Renal cortical epithelial cell (primary cell): ENCODE results near the gene WDR19. TPM values are rescaled to one million over a fixed set of nuclear protein-coding genes. Genes with fewer than 3 reads are reported as not detected.
A peak's percentile ranks its signal among the peaks of the same experiment; 100 is the strongest.
"Not testable (repeated sequence)": the region's sequence is repeated elsewhere in the genome, so short reads cannot be mapped to it uniquely, and the experiment has no call there.

Source experiments
- DNase-seq: peaks from one replicate; pipeline ENCODE4 v3.0.0-alpha.2; 2011; ENCODE audit warnings: low read depth
- total RNA-seq: library from RNA; depleted of rRNA; stranded (reverse); fragments of >200 nt; gene quantifications from 2 replicates; pipeline ENCODE4 v1.2.3, GENCODE V29; 2014

The WDR19 gene
- total RNA-seq, result 15.3 and 42.8 TPM in 2 replicates

DNA sequence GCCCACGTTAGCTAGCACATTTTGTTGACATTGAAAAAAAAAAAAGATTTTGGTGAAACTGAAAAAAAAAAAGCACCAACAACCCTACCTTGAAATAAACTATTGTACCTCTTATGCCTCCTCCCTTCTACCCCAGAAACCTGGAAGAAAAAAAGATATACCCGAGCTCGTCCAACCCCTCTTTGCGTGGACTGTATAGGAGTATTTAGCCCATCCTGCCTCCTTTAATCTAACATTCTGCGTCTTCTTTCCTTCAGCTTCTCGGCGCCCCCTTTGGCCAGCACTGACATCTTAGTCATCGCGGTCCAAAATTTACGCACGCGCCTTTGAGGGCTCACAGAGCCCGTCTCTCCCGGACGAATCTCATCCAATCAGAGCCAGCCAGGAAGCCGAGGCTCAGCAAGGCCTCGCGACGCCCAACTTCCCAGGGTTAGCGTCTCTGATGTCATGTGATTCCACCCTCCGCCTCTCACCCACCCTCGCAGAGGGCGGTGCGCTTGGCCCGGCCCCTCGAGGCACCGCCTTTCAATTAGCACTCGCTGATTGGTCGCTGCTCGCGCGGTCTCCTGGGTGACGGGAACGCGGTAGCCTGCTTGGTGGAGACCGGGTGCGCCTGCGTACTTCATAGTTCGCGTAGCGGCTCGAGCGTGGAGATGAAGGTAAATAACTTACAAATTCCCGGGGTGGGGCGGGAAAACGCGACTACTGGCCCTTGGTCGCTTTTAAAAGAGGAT, at the start of gene WDR19:
Gene WDR19, plus strand, starts transcription at position 625 of the 734 bp plus-strand sequence. Its CDS starts 29 bp downstream, at position 654.
- DNase-seq, result peak; percentile 98

DNA sequence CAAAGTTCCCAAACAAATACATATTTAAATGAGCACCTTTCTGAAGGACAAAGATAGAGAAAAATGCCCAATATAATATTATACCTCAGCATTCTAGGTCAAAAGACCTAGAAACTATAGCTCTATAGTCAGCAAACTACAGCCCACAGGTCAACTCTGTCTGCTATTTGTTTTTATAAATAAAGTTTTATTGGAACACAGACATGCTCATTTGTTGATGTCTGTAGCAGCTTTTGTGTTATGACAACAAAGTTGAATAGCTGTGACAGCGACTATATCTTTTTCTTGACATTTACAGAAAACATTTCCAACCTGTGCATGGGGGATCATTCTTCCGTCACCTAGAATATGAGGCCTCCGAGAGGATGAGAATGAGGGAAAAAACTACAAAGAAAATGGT, 48.7 kb upstream of the WDR19 start:
- DNase-seq, result no peak

DNA sequence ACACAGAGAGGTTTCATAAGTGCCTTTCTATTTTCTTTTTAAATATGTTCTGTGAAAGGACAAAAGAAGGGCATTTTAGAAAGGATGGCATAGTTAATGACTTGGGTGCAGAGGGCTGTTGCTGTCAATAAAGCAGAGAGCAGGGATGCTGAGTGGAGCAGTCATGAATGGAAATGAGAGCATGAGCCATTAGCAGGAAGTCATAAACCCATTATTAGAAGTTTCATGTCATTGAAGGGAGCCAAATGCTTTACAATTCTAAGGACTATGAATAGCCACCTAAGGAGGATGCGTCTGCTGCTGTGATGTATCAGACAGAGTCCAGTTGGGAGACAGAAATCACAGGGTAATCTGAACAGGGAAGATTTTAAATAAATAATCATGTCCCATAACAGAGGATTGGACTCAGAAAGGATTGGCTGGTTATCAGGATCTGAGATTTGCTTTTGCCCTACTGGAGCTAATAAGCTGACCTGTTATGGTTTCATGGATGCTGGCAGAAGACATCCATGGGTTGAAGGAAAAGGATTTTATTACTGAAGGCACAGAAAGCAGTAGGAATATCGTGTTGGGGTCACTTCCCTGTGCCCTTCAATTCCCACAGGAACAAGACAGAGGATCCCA, 47.5 kb upstream of the WDR19 start:
- no peak for DNase-seq

DNA sequence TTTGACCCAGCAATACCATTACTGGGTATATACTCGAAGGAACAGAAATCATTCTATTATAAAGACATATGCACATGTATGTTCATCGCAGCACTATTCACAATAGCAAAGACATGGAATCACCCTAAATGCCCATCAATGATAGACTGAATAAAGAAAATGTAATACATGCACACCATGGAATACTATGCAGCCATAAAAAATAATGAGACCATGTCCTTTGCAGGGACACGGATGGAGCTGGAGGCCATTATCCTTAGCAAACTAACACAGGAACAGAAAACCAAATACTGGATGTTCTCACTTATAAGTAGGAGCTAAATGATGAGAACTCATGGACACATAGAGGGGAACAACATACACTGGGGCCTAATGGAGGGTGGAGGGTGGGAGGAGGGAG, 44.1 kb upstream of the WDR19 start:
- DNase-seq, result not testable (repeated sequence)

DNA sequence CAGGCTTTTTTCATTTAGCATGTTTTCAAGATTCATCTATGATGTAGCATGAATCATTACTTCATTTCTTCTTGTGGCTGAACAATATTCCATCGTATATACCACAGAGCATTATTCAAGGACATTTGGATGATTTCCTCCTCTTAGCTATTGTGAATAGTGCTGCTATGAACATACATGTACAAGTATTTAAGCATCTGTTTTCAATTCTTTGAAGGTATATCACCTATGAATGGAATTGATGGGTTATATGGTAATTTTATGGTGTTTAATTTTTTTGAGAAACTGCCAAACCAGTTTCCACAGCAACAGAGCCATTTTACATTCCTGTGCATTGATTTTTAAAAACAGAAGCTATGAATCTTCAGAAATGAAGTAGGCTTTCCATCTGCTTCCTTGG, 36.1 kb upstream of the WDR19 start:
- DNase-seq, result no peak

DNA sequence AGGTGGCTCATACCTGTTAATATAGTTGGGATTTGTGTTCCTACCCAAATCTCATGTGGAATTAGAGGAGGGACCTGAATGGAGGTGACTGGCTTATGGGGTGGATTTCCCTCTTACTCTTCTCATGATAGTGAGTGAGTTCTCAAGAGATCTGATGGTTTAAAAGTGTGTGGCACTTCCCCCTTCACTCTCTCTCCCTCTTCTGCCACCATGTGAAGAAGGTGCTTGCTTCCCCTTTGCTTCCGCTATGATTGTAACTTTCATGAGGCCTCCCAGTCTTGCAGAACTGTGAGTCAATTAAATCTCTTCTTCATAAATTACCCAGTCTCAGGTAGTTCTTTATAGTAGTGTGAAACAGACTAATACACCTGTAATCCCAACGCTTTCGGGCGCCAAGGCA, 28.3 kb upstream of the WDR19 start:
- DNase-seq, result no peak

DNA sequence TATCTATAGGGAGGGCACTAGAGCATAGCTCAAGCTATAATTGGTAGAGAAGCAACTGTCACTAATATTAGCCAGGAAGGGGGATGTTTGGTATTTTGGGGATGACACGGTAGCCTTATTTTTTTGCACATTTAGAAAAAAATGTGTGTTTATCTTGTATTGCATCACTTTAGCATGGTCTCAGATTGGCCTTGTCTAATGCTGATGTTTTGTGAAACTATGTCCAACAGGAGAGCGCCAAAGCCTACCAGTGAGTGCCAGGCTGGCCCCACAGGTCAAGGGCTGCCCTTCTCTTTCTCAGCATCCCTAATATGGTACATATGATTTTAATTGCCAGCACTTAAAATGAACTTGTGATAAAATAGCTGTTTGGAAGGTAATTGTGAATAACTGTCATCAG, 24.8 kb upstream of the WDR19 start:
- no peak for DNase-seq

DNA sequence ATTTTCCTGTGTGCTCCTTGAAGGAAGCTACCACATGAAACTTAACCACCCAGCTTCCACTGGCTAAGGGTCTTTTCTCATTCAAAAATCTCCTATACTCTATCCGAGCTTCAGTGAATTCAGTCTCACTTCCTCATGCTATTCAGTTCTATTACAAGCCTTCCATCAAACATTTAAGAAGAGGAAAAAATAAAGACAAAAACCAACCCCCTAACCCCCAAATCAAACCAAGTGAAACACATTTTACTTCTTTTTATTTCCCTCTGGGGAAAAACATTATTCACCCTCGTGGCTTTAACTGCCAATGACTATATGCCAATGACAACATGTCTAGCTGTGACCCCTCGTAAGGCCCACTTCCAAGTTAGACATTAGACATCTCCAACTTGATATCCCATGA, 16.2 kb upstream of the WDR19 start:
- no peak for DNase-seq

DNA sequence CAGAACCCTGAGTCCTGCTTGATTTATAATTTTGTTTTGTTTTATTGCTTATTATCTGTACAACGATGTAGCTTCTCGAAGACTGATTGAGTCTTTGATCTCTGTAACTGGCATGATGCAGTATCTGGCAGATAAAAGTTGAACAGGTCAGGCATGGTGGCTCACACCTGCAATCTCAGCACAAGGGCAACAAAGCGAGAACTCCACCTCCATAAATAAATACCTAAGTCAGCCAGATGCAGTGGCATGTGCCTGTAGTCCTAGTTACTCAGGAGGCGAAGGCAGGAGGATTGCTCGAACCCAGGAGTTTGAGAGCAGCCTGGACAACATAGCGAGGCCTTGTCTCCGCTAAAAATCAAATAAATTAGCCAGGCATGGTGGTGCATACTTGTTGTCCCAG, 15.7 kb upstream of the WDR19 start:
- no peak for DNase-seq

DNA sequence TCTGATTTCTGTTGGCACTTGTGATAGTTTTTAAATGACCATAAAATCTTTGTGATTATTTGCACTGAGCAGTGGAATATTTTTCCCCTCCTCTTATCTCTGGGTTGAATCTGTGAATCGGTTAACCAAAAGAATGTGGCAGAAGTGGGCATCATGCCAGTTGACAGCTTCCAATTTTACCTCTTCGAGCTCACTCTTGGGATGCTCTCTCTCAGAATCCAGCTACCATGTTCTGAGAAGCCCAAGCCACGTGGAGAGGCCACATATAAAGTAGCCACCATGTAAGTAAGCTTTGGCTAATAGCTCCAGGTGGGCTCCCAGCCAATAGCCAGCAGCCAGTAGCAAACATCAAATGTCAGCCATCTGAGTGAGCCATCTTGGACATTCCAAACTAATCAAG, 12.9 kb upstream of the WDR19 start:
- DNase-seq, result peak; percentile 16

DNA sequence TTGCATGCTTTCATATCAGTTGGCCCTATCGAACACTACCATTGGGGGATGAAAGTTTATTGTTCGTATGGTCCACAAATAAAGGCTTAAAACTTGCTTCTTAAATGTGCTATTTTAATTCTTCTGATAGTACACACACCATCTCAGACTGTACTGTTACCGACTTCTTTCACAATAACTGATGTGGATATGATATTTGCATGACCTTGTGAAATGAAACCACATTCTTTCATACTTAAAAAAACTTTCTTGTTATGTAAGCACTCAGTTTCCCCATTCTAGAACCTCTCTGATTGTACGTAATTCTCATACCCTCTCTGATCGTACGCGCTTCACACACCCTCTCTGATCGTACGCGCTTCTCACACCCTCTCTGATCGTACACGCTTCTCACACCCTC, 12.0 kb upstream of the WDR19 start:
- DNase-seq, result no peak

DNA sequence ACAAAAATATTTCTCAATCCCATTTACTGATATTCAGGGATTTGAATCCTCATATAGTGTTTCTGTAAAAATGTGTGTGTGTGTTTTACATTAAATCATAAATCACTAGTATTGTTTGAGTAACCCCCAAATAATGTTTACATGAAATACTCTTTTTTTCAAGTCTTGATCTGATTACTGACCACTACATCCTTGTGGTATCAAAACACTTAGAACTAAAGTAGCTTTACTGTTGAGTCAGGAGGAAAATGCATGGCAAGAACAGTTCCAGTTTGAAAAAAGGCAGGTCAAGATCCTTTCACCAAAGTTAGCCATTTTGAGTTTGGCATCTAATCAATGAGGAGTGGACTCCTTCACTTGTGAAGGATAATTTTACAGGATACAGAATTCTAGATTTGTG, 3.6 kb upstream of the WDR19 start:
- DNase-seq, result no peak

DNA sequence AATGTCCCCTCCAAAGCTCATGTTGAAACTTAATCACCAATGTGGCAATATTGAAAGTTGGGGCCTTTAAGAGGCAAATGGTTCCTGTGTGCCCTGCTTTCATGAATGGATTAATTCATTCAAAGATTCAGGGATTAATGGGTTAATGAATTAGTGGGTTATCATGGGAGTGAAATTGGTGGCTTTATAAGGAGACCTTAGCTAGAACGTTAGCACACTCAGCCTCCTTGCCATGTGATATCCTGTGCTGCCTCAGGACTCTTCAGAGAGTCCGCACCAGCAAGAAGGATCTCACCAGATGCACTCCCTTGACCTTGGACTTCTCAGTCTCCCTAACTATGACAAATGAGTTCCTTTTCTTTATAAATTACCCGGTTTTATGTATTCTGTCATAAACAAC, 2.6 kb upstream of the WDR19 start:
- DNase-seq, result no peak

DNA sequence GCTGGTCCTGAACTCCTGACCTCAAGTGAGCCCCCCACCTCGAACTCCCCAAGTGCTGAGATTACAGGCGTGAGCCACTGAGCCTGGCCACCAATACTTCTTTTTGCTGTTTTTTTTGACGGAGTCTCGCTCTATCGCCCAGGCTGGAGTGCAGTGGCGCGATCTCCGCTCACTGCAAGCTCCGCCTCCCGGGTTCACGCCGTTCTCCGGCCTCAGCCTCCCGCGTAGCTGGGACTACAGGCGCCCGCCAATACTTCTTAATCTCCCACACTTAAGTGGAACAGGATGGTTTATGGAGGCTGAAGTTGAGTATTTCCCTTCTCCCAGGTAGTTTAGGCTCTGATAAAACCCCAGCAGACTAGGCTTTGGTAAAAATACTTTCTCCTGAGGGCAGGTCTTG, 1.7 kb upstream of the WDR19 start:
- not testable (repeated sequence) for DNase-seq

DNA sequence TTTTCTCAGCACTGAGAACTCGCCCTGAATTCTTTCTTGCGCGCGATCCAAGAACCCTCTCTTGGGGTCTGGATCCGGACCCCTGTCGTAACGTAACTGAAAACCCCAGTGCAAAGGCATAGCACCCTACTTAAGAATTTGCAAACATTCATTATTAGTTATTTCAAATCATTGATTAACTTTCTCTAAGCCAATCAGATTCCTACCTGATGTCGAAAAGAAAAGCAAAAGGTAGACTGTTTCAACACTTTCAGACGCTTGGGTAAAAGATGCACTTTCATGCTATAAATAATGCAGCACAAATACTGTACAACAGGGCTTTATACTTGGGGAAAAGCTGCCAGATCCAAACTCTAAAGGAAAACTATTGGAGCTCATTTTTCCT, 817 bp upstream of the WDR19 start:
- peak; percentile 23 for DNase-seq

DNA sequence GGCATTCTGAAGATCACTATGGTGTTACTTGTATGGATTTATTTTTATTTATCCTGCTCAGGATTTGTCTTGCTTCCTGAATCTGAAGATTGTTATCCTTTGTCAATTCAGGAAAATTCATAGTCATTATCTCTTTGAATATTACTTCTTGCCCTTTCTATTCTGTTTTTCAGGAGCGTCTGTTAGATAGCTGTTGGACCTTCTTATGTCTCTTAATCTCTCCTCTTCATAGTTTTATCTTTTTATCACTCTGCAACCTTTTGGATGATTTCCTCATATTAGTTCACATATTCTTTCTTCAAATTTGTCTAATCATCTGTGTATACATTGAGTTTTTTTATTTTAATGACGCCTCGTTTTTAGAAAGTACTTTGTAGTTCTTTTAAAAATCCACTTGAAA, 19.6 kb downstream of the WDR19 start:
- DNase-seq, result no peak

DNA sequence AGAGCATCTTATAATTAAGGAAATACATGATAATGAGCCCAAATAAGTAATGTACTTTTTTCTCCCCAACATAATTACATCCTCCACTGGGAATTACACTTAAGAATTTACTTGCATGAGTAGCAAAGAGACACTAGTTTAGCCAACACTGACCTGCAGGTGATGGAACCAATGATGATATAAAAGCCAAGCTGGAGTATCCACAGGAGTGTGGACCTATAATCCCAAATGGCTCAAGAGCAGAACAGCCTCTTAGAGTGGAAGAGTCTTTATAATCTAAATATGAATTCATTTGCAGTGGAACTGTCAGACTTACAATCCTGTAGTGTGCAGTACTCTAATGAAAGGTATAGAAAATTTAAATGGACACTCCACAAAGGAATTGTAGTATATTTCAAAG, 22.2 kb downstream of the WDR19 start:
- DNase-seq, result no peak

DNA sequence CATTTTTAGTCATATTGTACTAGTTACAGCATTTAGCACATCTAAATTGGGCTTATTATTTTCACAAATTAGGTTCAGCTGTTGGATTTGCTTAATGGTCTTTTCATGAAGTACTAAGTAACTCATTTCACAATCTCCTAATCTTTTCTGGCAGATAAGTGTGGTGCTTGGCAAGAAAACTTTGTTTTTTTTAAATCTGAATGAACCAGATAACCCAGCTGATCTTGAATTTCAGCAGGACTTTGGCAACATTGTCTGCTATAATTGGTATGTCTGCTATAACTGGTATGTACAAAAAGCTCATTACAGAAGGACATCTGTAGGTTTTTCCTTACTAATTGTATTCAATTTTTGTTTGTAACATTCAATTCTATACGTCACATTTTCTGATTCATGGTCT, 22.7 kb downstream of the WDR19 start:
- no peak for DNase-seq

DNA sequence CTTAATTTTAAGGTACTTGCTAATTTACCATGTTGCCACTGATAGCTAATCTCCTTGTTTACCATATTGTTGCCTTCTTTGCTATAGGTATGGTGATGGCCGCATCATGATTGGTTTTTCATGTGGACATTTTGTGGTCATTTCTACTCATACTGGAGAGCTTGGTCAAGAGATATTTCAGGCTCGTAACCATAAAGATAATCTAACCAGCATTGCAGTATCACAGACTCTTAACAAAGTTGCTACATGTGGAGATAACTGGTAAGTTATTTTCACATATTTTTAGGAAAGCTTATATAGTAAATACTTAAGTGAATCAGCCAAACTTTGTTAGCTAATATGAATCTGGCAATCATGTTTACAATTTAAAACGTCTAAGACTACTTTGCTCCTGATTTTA, 23.1 kb downstream of the WDR19 start:
- DNase-seq, result no peak

DNA sequence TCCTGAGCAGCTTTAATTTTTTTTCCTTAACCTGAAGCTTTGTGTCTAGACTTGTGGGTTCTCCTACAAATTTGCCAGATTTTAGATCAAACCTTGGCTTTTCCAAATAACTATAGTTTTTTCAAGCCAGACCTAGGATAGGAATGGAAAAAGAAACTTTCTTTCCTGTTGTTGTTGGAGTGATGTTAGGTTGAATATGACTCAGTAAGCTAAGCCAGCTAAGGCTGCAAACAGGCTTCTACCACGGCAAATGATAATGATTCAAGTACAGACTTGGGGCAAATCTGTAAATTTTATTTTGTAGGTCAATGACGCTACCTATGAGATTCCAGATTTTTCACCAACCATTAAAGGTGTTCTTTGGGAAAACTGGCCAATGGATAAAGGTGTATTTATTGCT, 45.6 kb downstream of the WDR19 start:
- DNase-seq, result no peak

DNA sequence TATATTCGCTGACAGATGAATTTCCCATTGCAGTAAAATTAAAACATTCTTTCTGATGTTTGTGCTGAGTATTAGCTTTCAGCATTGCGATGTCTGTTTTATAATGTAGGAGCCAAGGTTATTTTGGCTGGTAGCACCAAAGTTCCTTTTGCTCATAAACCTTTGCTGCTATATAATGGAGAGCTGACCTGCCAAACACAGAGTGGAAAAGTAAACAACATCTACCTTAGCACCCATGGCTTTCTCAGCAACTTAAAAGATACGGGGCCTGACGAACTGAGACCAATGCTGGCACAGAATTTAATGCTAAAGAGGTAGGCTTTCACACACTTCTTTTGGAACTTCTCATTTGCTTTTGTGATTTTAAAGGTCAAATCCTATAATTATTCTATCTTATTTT, 46.0 kb downstream of the WDR19 start:
- no peak for DNase-seq

DNA sequence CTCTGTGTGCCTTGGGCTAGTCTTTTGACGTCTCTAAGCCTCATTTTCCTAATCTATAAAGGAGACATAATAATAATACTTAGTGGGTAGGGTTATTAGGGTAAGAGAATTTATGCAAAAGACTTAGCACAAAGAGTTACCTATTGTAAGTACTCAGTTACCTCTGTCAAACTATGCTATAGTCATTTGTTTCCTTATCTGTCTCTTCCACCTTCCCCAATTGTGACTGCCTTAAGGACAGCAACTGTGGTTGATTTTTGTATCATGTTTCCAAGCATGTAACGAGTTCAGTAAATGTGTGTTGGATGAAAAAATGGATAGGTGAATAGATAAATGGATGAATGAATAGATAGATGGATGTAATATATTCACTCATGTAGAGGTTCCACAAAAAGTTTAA, 48.1 kb downstream of the WDR19 start:
- no peak for DNase-seq

DNA sequence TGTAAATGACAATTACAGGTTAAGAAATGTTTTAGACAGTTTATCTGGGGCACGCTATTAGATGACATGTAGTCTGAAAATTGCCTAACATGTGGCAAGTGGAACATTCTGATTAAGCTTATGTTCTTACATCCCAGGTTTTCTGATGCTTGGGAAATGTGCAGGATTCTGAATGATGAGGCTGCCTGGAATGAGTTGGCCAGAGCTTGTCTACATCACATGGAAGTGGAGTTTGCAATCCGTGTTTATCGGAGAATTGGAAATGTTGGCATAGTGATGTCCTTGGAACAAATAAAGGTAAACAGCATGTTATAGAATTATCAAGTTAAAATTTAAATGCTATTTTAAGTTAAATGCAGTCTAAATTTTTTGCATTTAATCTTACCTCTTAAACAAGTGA, 49.3 kb downstream of the WDR19 start:
- no peak for DNase-seq

DNA sequence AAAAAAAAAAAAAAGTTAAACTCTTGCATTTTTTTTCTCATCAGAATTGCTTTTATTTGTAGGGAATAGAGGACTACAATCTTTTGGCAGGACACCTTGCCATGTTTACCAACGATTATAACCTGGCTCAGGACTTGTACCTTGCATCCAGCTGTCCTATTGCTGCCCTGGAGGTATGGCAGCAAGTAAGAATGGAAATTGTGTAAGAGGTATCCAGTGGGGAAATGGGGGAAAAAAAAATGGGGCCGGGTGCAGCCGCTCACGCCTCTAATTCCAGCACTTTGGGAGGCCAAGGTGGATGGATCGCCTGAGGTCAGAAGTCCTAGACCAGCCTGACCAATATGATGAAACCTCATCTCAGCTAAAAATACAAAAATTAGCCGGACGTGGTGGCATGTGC, 49.8 kb downstream of the WDR19 start:
- no peak for DNase-seq
